Adrenal gland (tissue), 12 donors: ENCODE data around the gene EIF4G2. TPM values are rescaled to one million over a fixed set of nuclear protein-coding genes. Genes with fewer than 3 reads are reported as not detected.
"Not testable (repeated sequence)": the region's sequence is repeated elsewhere in the genome, so short reads cannot be mapped to it uniquely, and the experiment has no call there.

Experiments used
- DNase-seq, 7 donors: peaks; one replicate each; pipeline ENCODE4 v3.0.0-alpha.2; 2019 to 2020
- H3K27ac ChIP-seq, 5 donors: fragments of 200-600 bp; sonication (generic) in 4 of 5; 1 replicate in 3 of 5; 2 replicates in 2 of 5; pipeline versions ENCODE4 v1.5.1 to v1.8.0; 2016 to 2020; ENCODE audit warnings: mild to moderate bottlenecking in 1 of 5
- H3K27me3 ChIP-seq: fragments of 200-600 bp; 2 replicates; pipeline ENCODE4 v1.8.0; 2021
- H3K36me3 ChIP-seq, 2 donors: fragments of 200-600 bp; replicated peaks in 1 of 2; 1 replicate in 1 of 2; 2 replicates in 1 of 2; pipeline versions ENCODE4 v1.5.1 to v1.8.0; 2018 to 2022
- H3K4me1 ChIP-seq, 2 donors: fragments of 200-600 bp; replicated peaks in 1 of 2; 1 replicate in 1 of 2; 2 replicates in 1 of 2; pipeline versions ENCODE4 v1.5.1 to v1.8.0; 2018 to 2021
- H3K4me3 ChIP-seq, 4 donors: fragments of 200-600 bp; sonication (generic) in 3 of 4; one replicate each; pipeline ENCODE4 v1.5.1; 2016 to 2018
- H3K9me3 ChIP-seq, 3 donors: fragments of 200-600 bp; sonication (generic) in 1 of 3; replicated peaks in 1 of 3; 1 replicate in 2 of 3; 2 replicates in 1 of 3; pipeline versions ENCODE4 v1.5.1 to v1.8.0; 2016 to 2021
- CTCF ChIP-seq, 6 experiments: fragments of 450-650 bp in 4 of 6; fragments of 200-600 bp in 2 of 6; sonication (generic) in 1 of 6; IDR thresholded peaks; 1 replicate in 5 of 6; 2 replicates in 1 of 6; pipeline versions ENCODE4 v1.5.1 to v1.8.0; 2016 to 2021; ENCODE audit warnings: antibody characterized with exemption in 6 of 6, mild to moderate bottlenecking in 2 of 6, moderate library complexity in 1 of 6
- POLR2A ChIP-seq, 2 donors: fragments of 450-650 bp; IDR thresholded peaks; one replicate each; pipeline ENCODE4 v1.6.1; 2017; ENCODE audit warnings: antibody characterized with exemption in 2 of 2, mild to moderate bottlenecking in 2 of 2, moderate library complexity in 1 of 2
- WGBS, 4 donors: extraction: QIAGEN DNeasy Blood & Tissue Kit in 2 of 4; methylation state at CpG; one replicate each; pipeline versions ENCODE4 v1.1.5 to v1.1.7; 2013 to 2017; 5-methylcytosine and 5-hydroxymethylcytosine counted together
- intact Hi-C, 2 donors: fragments of 100-400 bp; cut with DNase I; formaldehyde crosslinking; loops; one replicate each; pipeline versions ENCODE4 v1.14.1 to v1.15.0; 2022 to 2023
- polyA plus RNA-seq, 3 donors: library from polyadenylated mRNA; stranded (reverse); fragments of 200-250 nt in 2 of 3; fragments of 350-450 nt in 1 of 3; fragmentation: Illumina TruSeq in 1 of 3; extraction: RNeasy Lipid Tissue Mini Kit (QIAGEN cat#74804) in 1 of 3; gene quantifications; one replicate each; pipeline ENCODE4 v1.2.3, GENCODE V29; 2013 to 2014
- total RNA-seq, 9 donors: library from RNA; depleted of rRNA in 4 of 9; stranded (reverse); fragments of >200 nt in 4 of 9; fragments of 120-200 nt in 1 of 9; fragmentation: NEBNext Ultra II Directional in 1 of 9; extraction: Animal tissue kit (Norgen Biotek cat#: 25700) in 1 of 9; gene quantifications; one replicate each; pipeline versions ENCODE4 v1.1.0 to v1.2.4, GENCODE V29; 2013 to 2023
- donor health status: healthy with polysubstance abuse.
- donor health status: Bipolar disorder and iron deficiency.
- donor health status: DM: yes; HTN: yes; CAD: no.
- donor health status: DM: no; HTN: no; CAD: no.
- donor health status: DM: no; HTN: no; CAD: no.
- donor health status: DM: yes; HTN: yes; CAD: no.

EIF4G2 gene
- total and polyA plus RNA-seq, 12 donors: 114 to 1,085 (median 531) TPM

GRCh38 chr11:10838881-10839280 lies 30.2 kb upstream of the EIF4G2 start:
- no peaks in the 10 kb centered on the region for H3K9me3 ChIP-seq
- H3K36me3 ChIP-seq: no peaks in the 10 kb centered on the region
- no peaks in the 10 kb centered on the region for H3K27me3 ChIP-seq
- intact Hi-C loops: no loop called here
- no peak for DNase-seq
- no peak overlapping the region for H3K4me3 ChIP-seq
- H3K27ac ChIP-seq: no peak overlapping the region
- no peaks in the 10 kb centered on the region for H3K4me1 ChIP-seq
- no peak for TF ChIP-seq CTCF (IDR thresholded peaks at IDR 0.05)
- no peak for TF ChIP-seq POLR2A (IDR thresholded peaks at IDR 0.05)
- WGBS, 4 donors: 62 to 84% (median 69%) methylated on average over 3 of the region's 3 CpGs

GRCh38 chr11:10838083-10838482 lies 29.4 kb upstream of the EIF4G2 start:
- TF ChIP-seq POLR2A (IDR thresholded peaks at IDR 0.05) (no peak), CTCF (IDR thresholded peaks at IDR 0.05) (no peak)
- intact Hi-C loops: no loop called here
- no peaks in the 10 kb centered on the region for H3K9me3 ChIP-seq

GRCh38 chr11:10836884-10837283 lies 28.2 kb upstream of the EIF4G2 start:
- DNase-seq, H3K27ac ChIP-seq, intact Hi-C loops, H3K27me3 ChIP-seq, H3K9me3 ChIP-seq, H3K4me1 ChIP-seq, H3K36me3 ChIP-seq, H3K4me3 ChIP-seq: not testable (repeated sequence)
- 80 to 90% (median 84%) methylated on average over 4 of the region's 4 CpGs for WGBS, 4 donors

More at GRCh38 chr11:10838083-10838482, 29.4 kb upstream of the EIF4G2 start:
- Histone ChIP-seq H3K4me3 (no peak overlapping the region), H3K4me1 (no peaks in the 10 kb centered on the region), H3K36me3 (no peaks in the 10 kb centered on the region), H3K27me3 (no peaks in the 10 kb centered on the region), H3K27ac (no peak overlapping the region)
- DNase-seq: no peak

- intact Hi-C loops: no loop called here
- no peak overlapping the region for H3K27ac ChIP-seq
- TF ChIP-seq POLR2A (IDR thresholded peaks at IDR 0.05): no peak
- no peak for TF ChIP-seq CTCF (IDR thresholded peaks at IDR 0.05)
- no peak for DNase-seq
- WGBS, 4 donors: 91 to 95% (median 94%) methylated on average over 3 to 4 of the region's 4 CpGs
- no peak overlapping the region for H3K4me3 ChIP-seq
- no peaks in the 10 kb centered on the region for H3K36me3 ChIP-seq
- no peaks in the 10 kb centered on the region for H3K27me3 ChIP-seq
- H3K9me3 ChIP-seq: no peaks in the 10 kb centered on the region
- H3K4me1 ChIP-seq: no peaks in the 10 kb centered on the region
Measured at GRCh38 chr11:10829139-10829538, 20.4 kb upstream of the EIF4G2 start.

- WGBS, 4 donors: 70 to 98% (median 95%) methylated on average over 2 of the region's 2 CpGs
- Histone ChIP-seq H3K27ac (no peak overlapping the region), H3K36me3 (no peaks in the 10 kb centered on the region), H3K9me3 (no peaks in the 10 kb centered on the region), H3K4me1 (no peaks in the 10 kb centered on the region), H3K27me3 (no peaks in the 10 kb centered on the region), H3K4me3 (no peak overlapping the region)
- DNase-seq: no peak
- no peak for TF ChIP-seq POLR2A (IDR thresholded peaks at IDR 0.05)
- no peak for TF ChIP-seq CTCF (IDR thresholded peaks at IDR 0.05)
- intact Hi-C loops: no loop called here
Measured at GRCh38 chr11:10828402-10828801, 19.7 kb upstream of the EIF4G2 start.
